Esophagus muscularis mucosa (tissue), 4 donors: Measurements from ENCODE around the gene BCAS3. TPM values are rescaled to one million over a fixed set of nuclear protein-coding genes. Genes with fewer than 3 reads are reported as not detected.
A peak's percentile ranks its signal among the peaks of the same experiment; 100 is the strongest.

Source experiments
- DNase-seq: peaks from one replicate; pipeline ENCODE4 v3.0.0-alpha.2; 2017; ENCODE audit errors: extremely low spot score
- H3K27ac ChIP-seq, 4 donors: fragments of 200-600 bp; sonication (generic); replicated peaks in 1 of 4; 1 replicate in 3 of 4; 2 replicates in 1 of 4; pipeline ENCODE4 v1.5.1; 2016 to 2019; ENCODE audit warnings: mild to moderate bottlenecking in 1 of 4
- H3K27me3 ChIP-seq, 4 donors: fragments of 200-600 bp; sonication (generic); one replicate each; pipeline versions ENCODE4 v1.5.1 to v1.6.0; 2016 to 2019
- H3K36me3 ChIP-seq, 4 donors: fragments of 200-600 bp; sonication (generic); one replicate each; pipeline ENCODE4 v1.5.1; 2016 to 2019
- H3K4me1 ChIP-seq, 4 donors: fragments of 200-600 bp; sonication (generic); one replicate each; pipeline ENCODE4 v1.5.1; 2016 to 2019
- H3K4me3 ChIP-seq, 4 donors: fragments of 200-600 bp; sonication (generic); 1 replicate in 2 of 4; 2 replicates in 2 of 4; pipeline ENCODE4 v1.5.1; 2016 to 2019; ENCODE audit warnings: mild to moderate bottlenecking in 4 of 4, moderate library complexity in 1 of 4
- H3K9me3 ChIP-seq, 4 donors: fragments of 200-600 bp; sonication (generic); 1 replicate in 3 of 4; 2 replicates in 1 of 4; pipeline ENCODE4 v1.5.1; 2016 to 2019
- EP300 ChIP-seq: sonication (generic); formaldehyde crosslinking; IDR thresholded peaks from one replicate; pipeline ENCODE4 v1.6.1; 2017; ENCODE audit warnings: antibody characterized with exemption
- POLR2A ChIP-seq: fragments of 450-650 bp; IDR thresholded peaks from one replicate; pipeline ENCODE4 v1.6.1; 2017; ENCODE audit warnings: antibody characterized with exemption, moderate library complexity, mild to moderate bottlenecking, low read depth
- POLR2AphosphoS5 ChIP-seq, 2 donors: sonication (generic); formaldehyde crosslinking; IDR thresholded peaks; one replicate each; pipeline ENCODE4 v1.6.1; 2017; ENCODE audit warnings: antibody characterized with exemption in 2 of 2
- WGBS: methylation state at CpG from one replicate; pipeline ENCODE4 v1.1.5; 2018; 5-methylcytosine and 5-hydroxymethylcytosine counted together
- intact Hi-C: fragments of 100-400 bp; cut with DNase I; formaldehyde crosslinking; loops from one replicate; pipeline ENCODE4 v1.15.1; 2023
- total RNA-seq, 4 donors: library from RNA; depleted of rRNA; stranded (reverse); fragments of >200 nt; gene quantifications; one replicate each; pipeline versions ENCODE4 v1.1.0 to v1.2.1, GENCODE V29; 2016
- TF ChIP-seq, protein P1 (sequence below), 3 experiments: fragments of 200-600 bp in 2 of 3; fragments of 450-650 bp in 1 of 3; sonication (generic) in 2 of 3; IDR thresholded peaks; one replicate each; pipeline ENCODE4 v1.5.1; 2017 to 2019; ENCODE audit warnings: antibody characterized with exemption in 3 of 3, mild to moderate bottlenecking in 2 of 3, moderate library complexity in 1 of 3

BCAS3 gene
- total RNA-seq, 4 donors from 2014 or later, result 17.4 to 25.7 (median 19.5) TPM

DNA sequence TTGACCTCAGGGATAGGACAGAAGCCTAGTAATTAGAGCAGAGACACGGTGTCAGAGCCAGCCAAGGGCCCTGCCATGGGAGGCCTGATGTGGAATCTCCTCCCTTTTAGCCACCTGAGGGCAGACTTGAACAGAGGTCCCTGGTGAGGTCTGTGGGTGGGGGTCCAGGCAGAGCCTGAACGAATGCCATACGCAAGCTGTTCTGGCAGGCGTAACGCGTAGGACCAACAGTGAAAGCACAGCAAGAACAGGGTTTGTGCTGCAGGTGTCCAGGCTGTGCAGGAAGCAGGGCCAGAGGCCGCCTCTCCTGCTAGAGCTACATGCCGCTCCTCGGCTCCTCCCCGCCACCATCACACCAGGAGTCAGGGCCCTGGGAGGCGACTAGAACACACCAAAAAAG, 640.1 kb downstream of the BCAS3 start:
- Histone ChIP-seq H3K9me3 (no peaks in the 10 kb centered on the region), H3K27ac (peak overlapping the region in 1 of 4 donors; percentile 2), H3K27me3 (no peaks in the 10 kb centered on the region), H3K4me3 (no peak overlapping the region), H3K4me1 (peaks cover 22 to 41% (median 33%) of the 10 kb centered on the region in 4 donors), H3K36me3 (no peaks in the 10 kb centered on the region)
- DNase-seq, result no peak
- 96% methylated on average over 11 of the region's 11 CpGs for WGBS
- no peak for TF ChIP-seq EP300
- no peak for TF ChIP-seq POLR2AphosphoS5 (IDR thresholded peaks at IDR 0.05)
- TF ChIP-seq POLR2A, result no peak
- TF ChIP-seq, protein P1, sequence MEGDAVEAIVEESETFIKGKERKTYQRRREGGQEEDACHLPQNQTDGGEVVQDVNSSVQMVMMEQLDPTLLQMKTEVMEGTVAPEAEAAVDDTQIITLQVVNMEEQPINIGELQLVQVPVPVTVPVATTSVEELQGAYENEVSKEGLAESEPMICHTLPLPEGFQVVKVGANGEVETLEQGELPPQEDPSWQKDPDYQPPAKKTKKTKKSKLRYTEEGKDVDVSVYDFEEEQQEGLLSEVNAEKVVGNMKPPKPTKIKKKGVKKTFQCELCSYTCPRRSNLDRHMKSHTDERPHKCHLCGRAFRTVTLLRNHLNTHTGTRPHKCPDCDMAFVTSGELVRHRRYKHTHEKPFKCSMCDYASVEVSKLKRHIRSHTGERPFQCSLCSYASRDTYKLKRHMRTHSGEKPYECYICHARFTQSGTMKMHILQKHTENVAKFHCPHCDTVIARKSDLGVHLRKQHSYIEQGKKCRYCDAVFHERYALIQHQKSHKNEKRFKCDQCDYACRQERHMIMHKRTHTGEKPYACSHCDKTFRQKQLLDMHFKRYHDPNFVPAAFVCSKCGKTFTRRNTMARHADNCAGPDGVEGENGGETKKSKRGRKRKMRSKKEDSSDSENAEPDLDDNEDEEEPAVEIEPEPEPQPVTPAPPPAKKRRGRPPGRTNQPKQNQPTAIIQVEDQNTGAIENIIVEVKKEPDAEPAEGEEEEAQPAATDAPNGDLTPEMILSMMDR (IDR thresholded peaks at IDR 0.05), result no peak
- intact Hi-C loops, result no loop called here

DNA sequence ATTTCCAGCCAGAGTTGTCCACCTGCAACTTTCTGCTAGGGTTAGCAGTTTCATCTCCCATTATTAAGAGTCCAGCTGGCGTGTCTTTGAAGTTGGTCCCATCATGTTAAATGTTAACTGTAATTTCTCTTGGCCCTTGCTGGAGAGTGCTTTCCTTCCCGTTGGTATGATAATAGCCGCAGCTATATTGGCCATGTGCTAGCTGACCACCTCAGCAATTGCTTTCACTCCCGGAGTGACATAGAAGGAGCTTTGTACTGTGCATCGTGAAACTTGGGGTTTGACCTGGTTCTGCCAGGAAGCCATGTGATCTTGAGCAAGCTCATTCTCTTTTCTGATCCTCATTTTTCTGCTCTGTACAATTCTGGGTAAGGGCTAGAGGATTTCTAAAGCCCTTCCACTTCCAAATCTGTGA, 641.0 kb downstream of the BCAS3 start:
- no peak overlapping the region for H3K27ac ChIP-seq
- TF ChIP-seq POLR2A (no peak), POLR2AphosphoS5 (IDR thresholded peaks at IDR 0.05) (no peak), EP300 (no peak)
- TF ChIP-seq, protein P1 (IDR thresholded peaks at IDR 0.05), result no peak
- no peaks in the 10 kb centered on the region for H3K27me3 ChIP-seq
- no peaks in the 10 kb centered on the region for H3K36me3 ChIP-seq
- DNase-seq, result no peak
- peaks cover 20 to 41% (median 36%) of the 10 kb centered on the region in 4 donors for H3K4me1 ChIP-seq
- H3K9me3 ChIP-seq, result no peaks in the 10 kb centered on the region
- no peak overlapping the region for H3K4me3 ChIP-seq
- intact Hi-C loops, result no loop called here
- 84% methylated on average over 5 of the region's 5 CpGs for WGBS

DNA sequence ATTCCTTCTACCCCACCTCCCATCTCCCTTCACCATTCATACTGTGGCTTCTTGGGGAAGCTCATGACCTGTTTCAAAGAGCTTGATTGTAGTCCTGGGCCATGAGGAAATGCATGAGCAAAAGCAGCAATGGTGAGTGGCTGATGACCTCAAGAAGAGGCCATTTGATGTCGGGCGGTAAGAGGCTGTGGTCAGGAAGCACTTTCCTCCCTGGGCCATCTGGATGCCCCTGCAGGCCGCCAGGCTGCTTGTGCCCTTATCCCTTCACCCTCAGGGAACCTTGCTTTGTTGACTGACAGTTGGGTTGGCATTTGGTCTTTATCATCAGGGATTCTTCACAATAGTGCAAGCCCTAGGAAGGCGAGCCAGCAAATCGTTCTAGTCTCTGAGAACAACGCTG, 643.7 kb downstream of the BCAS3 start:
- Histone ChIP-seq H3K36me3 (no peaks in the 10 kb centered on the region), H3K9me3 (no peaks in the 10 kb centered on the region), H3K4me3 (no peak overlapping the region), H3K27ac (no peak overlapping the region), H3K4me1 (peaks cover 20 to 44% (median 42%) of the 10 kb centered on the region in 4 donors), H3K27me3 (no peaks in the 10 kb centered on the region)
- TF ChIP-seq EP300 (no peak), POLR2AphosphoS5 (IDR thresholded peaks at IDR 0.05) (no peak), POLR2A (no peak)
- TF ChIP-seq, protein P1 (IDR thresholded peaks at IDR 0.05), result no peak
- DNase-seq, result no peak
- intact Hi-C loops, result no loop called here
- 90% methylated on average over 6 of the region's 6 CpGs for WGBS

DNA sequence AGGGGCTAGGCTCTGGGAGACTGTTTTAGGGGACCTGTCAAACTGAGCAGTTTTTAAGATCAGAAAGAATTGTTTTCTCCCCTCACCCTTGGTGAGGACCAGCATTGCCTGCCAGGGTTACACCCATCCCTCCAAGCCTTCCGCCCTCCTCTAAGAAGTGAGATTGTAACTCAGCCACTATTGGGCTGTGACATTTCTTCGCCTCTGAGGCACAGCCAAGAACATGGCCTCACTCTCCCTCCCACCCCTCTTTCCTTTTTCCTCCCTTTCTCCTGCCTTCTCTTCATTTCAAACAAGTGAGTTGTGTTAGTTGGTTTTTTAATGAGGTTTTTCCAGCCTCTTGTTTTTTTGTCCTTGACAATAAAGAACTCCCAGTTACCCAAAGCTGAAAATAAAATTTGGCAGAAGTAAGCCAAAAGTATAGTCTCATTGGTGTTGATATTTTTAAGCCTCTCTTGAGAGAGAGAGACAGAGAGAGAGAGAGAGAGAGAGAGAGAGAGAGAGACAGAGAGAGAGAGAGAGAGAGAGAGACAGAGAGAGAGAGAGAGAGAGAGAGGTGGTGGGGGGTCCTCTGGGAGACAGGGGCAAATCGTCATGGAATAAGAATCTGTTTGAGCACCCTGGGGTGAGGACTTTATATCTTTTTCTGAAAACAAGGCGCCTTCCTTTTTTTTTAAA, 644.8 kb downstream of the BCAS3 start:
- intact Hi-C loops, result no loop called here
- Histone ChIP-seq H3K9me3 (no peaks in the 10 kb centered on the region), H3K27ac (peak overlapping the region; percentile 69 to 82 (median 71)), H3K36me3 (no peaks in the 10 kb centered on the region), H3K4me1 (peaks cover 20 to 45% (median 42%) of the 10 kb centered on the region in 4 donors), H3K4me3 (no peak overlapping the region), H3K27me3 (no peaks in the 10 kb centered on the region)
- WGBS, result 75% methylated on average over 4 of the region's 4 CpGs
- no peak for DNase-seq
- TF ChIP-seq POLR2AphosphoS5 (IDR thresholded peaks at IDR 0.05) (no peak), EP300 (no peak), POLR2A (no peak)
- TF ChIP-seq, protein P1 (IDR thresholded peaks at IDR 0.05), result no peak
